Panc1 (cell line): ENCODE measurements around the gene NPB.
A peak's percentile ranks its signal among the peaks of the same experiment; 100 is the strongest.

Source experiments
- POLR2AphosphoS5 ChIP-seq: IDR thresholded peaks from 2 replicates; pipeline ENCODE4 v1.6.1; 2012; ENCODE audit warnings: mild to moderate bottlenecking, low read depth, low read length, moderate library complexity
- TF ChIP-seq, protein P1 (sequence below): fragments of 450-650 bp; IDR thresholded peaks from 2 replicates; pipeline ENCODE4 v1.5.1; 2017; ENCODE audit warnings: mild to moderate bottlenecking

DNA sequence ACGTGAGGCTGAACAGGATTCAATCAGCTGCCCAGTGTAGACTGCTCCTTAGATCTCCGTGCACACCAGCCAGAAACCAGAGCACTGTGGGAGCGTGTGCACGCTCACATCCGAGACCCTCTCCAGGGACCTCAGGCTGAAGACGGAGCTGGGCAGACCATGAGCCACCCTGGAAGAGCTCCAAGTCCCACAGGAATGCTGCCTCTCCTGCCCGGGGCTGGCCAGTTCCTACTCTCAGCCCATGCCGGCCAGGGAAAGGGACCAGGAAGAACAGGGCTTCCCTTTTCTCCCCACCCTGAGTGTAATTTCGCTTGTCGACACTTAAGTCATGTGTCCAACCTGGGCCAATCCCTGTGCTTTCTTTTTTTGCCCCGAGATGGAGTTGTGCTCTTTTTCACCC is 17.5 kb upstream of the NPB start:
- TF ChIP-seq, protein P1, sequence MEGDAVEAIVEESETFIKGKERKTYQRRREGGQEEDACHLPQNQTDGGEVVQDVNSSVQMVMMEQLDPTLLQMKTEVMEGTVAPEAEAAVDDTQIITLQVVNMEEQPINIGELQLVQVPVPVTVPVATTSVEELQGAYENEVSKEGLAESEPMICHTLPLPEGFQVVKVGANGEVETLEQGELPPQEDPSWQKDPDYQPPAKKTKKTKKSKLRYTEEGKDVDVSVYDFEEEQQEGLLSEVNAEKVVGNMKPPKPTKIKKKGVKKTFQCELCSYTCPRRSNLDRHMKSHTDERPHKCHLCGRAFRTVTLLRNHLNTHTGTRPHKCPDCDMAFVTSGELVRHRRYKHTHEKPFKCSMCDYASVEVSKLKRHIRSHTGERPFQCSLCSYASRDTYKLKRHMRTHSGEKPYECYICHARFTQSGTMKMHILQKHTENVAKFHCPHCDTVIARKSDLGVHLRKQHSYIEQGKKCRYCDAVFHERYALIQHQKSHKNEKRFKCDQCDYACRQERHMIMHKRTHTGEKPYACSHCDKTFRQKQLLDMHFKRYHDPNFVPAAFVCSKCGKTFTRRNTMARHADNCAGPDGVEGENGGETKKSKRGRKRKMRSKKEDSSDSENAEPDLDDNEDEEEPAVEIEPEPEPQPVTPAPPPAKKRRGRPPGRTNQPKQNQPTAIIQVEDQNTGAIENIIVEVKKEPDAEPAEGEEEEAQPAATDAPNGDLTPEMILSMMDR = no peak
- TF ChIP-seq POLR2AphosphoS5 = peak; percentile 51; the same call in 1 of the 2 replicates
